Osteoblast (primary cell): ENCODE measurements around the gene LANCL1. TPM values are rescaled to one million over a fixed set of nuclear protein-coding genes. Genes with fewer than 3 reads are reported as not detected.
A peak's percentile ranks its signal among the peaks of the same experiment; 100 is the strongest.

Source experiments
- DNase-seq: peaks from one replicate; pipeline ENCODE4 v3.0.0; 2011; ENCODE audit warnings: low spot score, mixed read lengths; ENCODE audit not compliant: insufficient read length; ENCODE audit errors: missing footprints
- H2AFZ ChIP-seq: 2 replicates; pipeline ENCODE4 v1.6.0; 2011; ENCODE audit warnings: mild to moderate bottlenecking, low read length
- H3K27ac ChIP-seq: 2 replicates; pipeline ENCODE4 v1.5.1; 2011; ENCODE audit warnings: mild to moderate bottlenecking, low read depth, low read length, moderate library complexity
- H3K27me3 ChIP-seq: 2 replicates; pipeline ENCODE4 v1.6.0; 2012; ENCODE audit warnings: mild to moderate bottlenecking, control low read depth, inconsistent platforms, low read length, moderate library complexity; ENCODE audit not compliant: insufficient read depth
- H3K36me3 ChIP-seq: 2 replicates; pipeline ENCODE4 v1.5.1; 2011; ENCODE audit warnings: mild to moderate bottlenecking, low read length, control low read depth, moderate library complexity; ENCODE audit not compliant: insufficient read depth
- H3K4me1 ChIP-seq: 2 replicates; pipeline ENCODE4 v1.5.1; 2011; ENCODE audit warnings: mild to moderate bottlenecking, low read length, control low read depth, moderate library complexity; ENCODE audit not compliant: insufficient read depth
- H3K4me2 ChIP-seq: 2 replicates; pipeline ENCODE4 v1.6.0; 2011; ENCODE audit warnings: mild to moderate bottlenecking, low read length; ENCODE audit not compliant: insufficient read depth
- H3K4me3 ChIP-seq: fragments of 200-600 bp; sonication (generic); 3 replicates; pipeline ENCODE4 v1.5.1; 2012; ENCODE audit warnings: mild to moderate bottlenecking, low read length, inconsistent platforms; ENCODE audit not compliant: insufficient read depth
- H3K79me2 ChIP-seq: 2 replicates; pipeline ENCODE4 v1.6.0; 2012; ENCODE audit warnings: mild to moderate bottlenecking, low read length, control low read depth, inconsistent platforms; ENCODE audit not compliant: insufficient read depth
- H3K9me3 ChIP-seq: 2 replicates; pipeline ENCODE4 v1.5.1; 2011; ENCODE audit warnings: low read depth, low read length, control low read depth
- H4K20me1 ChIP-seq: 2 replicates; pipeline ENCODE4 v1.6.0; 2012; ENCODE audit warnings: mild to moderate bottlenecking, low read length, control low read depth; ENCODE audit not compliant: insufficient read depth
- total RNA-seq: library from RNA; depleted of rRNA; stranded (reverse); fragments of >200 nt; gene quantifications from 2 replicates; pipeline ENCODE4 v1.2.3, GENCODE V29; 2012
- TF ChIP-seq, protein P1 (sequence below): IDR thresholded peaks from 2 replicates; pipeline ENCODE4 v1.5.1; 2011; ENCODE audit warnings: mild to moderate bottlenecking, low read depth, low read length, moderate library complexity; ENCODE audit errors: extremely low read depth

The LANCL1 gene
- total RNA-seq, 1 donor: 35.8 TPM

DNA sequence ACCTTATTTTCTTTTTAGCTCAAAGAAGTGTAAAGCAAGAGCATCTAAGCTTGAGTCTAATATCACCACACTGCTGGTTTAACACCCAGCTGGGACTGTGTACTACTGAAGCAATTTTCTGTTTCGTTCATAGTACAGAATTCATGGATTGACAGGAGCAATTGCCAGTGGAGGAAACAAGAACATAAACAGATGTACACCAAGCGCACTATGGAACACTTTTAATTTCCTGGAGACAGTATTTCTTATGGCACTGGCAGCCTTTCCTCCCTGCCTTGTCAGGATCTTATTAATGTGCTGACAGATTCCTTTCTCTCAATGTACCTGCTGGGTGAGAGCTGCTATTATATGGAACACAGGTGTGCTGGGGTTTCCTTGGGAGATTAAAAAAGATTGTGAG lies 4.2 kb upstream of the LANCL1 start:
- H3K4me3 ChIP-seq: no peak overlapping the region
- no peak overlapping the region for H2AFZ ChIP-seq
- no peak overlapping the region for H3K27ac ChIP-seq
- DNase-seq: no peak
- peaks cover 8% of the 10 kb centered on the region for H3K79me2 ChIP-seq
- no peaks in the 10 kb centered on the region for H4K20me1 ChIP-seq
- H3K4me1 ChIP-seq: peaks cover 3% of the 10 kb centered on the region
- no peak overlapping the region for H3K4me2 ChIP-seq
- TF ChIP-seq, protein P1, sequence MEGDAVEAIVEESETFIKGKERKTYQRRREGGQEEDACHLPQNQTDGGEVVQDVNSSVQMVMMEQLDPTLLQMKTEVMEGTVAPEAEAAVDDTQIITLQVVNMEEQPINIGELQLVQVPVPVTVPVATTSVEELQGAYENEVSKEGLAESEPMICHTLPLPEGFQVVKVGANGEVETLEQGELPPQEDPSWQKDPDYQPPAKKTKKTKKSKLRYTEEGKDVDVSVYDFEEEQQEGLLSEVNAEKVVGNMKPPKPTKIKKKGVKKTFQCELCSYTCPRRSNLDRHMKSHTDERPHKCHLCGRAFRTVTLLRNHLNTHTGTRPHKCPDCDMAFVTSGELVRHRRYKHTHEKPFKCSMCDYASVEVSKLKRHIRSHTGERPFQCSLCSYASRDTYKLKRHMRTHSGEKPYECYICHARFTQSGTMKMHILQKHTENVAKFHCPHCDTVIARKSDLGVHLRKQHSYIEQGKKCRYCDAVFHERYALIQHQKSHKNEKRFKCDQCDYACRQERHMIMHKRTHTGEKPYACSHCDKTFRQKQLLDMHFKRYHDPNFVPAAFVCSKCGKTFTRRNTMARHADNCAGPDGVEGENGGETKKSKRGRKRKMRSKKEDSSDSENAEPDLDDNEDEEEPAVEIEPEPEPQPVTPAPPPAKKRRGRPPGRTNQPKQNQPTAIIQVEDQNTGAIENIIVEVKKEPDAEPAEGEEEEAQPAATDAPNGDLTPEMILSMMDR: no peak
- no peaks in the 10 kb centered on the region for H3K9me3 ChIP-seq
- no peaks in the 10 kb centered on the region for H3K27me3 ChIP-seq
- no peaks in the 10 kb centered on the region for H3K36me3 ChIP-seq

DNA sequence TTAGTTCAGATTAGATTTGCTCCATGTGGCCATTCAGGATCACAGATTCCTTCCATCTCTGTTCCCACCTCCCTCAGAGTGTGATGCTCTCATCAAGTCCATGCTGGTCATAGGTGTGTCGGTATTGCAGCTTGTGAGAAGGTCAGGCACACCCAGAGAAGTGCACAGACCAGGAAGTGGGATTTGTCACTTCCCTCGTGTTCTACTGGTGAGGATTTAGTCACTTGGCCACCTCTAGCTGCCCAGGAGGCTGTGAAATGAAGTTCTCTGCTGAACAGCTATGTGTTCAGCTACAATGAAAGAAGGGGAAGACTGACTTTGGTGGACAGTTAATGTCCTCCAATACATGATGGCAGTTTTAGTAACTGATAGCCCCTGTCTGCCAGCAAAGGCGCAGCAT lies 3.5 kb upstream of the LANCL1 start:
- Histone ChIP-seq H3K4me1 (peaks cover 10% of the 10 kb centered on the region), H3K9me3 (no peaks in the 10 kb centered on the region), H3K27me3 (no peaks in the 10 kb centered on the region), H3K4me2 (no peak overlapping the region), H3K27ac (no peak overlapping the region), H2AFZ (peak overlapping the region; percentile 32), H4K20me1 (no peaks in the 10 kb centered on the region), H3K79me2 (peaks cover 13% of the 10 kb centered on the region), H3K36me3 (no peaks in the 10 kb centered on the region), H3K4me3 (no peak overlapping the region)
- TF ChIP-seq, protein P1: no peak
- DNase-seq: peak; percentile 54

DNA sequence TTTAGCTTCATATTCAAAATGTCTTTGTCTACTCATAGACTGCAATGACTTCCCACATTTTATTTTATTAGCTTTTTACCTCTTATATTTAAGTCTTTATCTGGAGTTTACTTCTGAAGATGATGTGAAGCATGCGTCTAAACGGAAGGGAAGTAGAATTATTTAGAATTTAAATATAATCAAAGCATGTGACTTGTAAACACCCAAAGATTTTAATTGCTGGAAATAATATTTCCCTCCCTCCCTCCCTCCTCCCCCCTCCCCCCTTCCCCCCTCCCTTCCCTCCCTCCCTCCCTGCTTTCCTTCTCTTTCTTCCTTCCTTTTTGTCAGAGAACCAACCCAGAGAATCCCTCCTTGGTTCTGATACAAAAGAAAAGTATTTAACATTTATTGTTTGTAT lies 2.1 kb upstream of the LANCL1 start:
- peaks cover 5% of the 10 kb centered on the region for H3K36me3 ChIP-seq
- H3K4me1 ChIP-seq: peaks cover 11% of the 10 kb centered on the region
- DNase-seq: no peak
- no peak overlapping the region for H3K27ac ChIP-seq
- TF ChIP-seq, protein P1: no peak
- H3K79me2 ChIP-seq: peaks cover 17% of the 10 kb centered on the region
- H3K9me3 ChIP-seq: no peaks in the 10 kb centered on the region
- no peaks in the 10 kb centered on the region for H3K27me3 ChIP-seq
- no peak overlapping the region for H3K4me2 ChIP-seq
- H4K20me1 ChIP-seq: no peaks in the 10 kb centered on the region
- no peak overlapping the region for H2AFZ ChIP-seq
- no peak overlapping the region for H3K4me3 ChIP-seq

DNA sequence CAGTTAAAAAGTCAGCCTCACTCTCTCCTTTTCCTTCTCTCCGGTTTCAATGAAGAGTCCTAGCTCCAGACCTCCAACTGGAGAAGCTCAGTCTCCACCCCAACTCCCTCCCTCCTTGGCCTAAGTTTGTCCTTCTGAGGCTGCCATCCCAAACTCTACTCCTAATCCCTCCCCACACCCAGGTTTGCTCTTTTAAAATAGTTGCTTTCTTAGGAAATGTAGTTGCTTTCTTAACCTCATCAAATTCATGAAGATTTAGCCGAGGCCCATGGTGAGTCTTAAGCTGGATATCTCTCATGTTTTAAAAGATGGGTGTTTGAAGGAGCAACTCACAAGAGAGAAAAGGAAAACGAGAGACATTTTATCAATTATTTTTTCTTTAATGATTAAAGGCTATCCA lies 937 bp upstream of the LANCL1 start:
- Histone ChIP-seq H3K4me3 (peak overlapping the region; percentile 90), H3K27ac (peak overlapping the region; percentile 53), H3K4me1 (peaks cover 11% of the 10 kb centered on the region), H4K20me1 (no peaks in the 10 kb centered on the region), H3K4me2 (peak overlapping the region; percentile 93), H2AFZ (peak overlapping the region; percentile 94), H3K36me3 (peaks cover 5% of the 10 kb centered on the region), H3K79me2 (peaks cover 17% of the 10 kb centered on the region), H3K27me3 (no peaks in the 10 kb centered on the region), H3K9me3 (no peaks in the 10 kb centered on the region)
- TF ChIP-seq, protein P1: no peak
- peak; percentile 64 for DNase-seq
